Femur (tissue), 1 donor: ENCODE data around the gene RAP1GAP.
"Not testable (repeated sequence)": the region's sequence is repeated elsewhere in the genome, so short reads cannot be mapped to it uniquely, and the experiment has no call there.

Source experiments
- DNase-seq: peaks from one replicate; pipeline ENCODE4 v3.0.0-alpha.2; 2017

The RAP1GAP gene

GRCh38 chr1:21641967-21642739 lies 27.0 kb downstream of the RAP1GAP start:
- no peak for DNase-seq

GRCh38 chr1:21641537-21641936 lies 27.6 kb downstream of the RAP1GAP start:
- no peak for DNase-seq

GRCh38 chr1:21641076-21641475 lies 28.1 kb downstream of the RAP1GAP start:
- no peak for DNase-seq

GRCh38 chr1:21640653-21641052 lies 28.5 kb downstream of the RAP1GAP start:
- no peak for DNase-seq

GRCh38 chr1:21639594-21640041 lies 29.5 kb downstream of the RAP1GAP start:
- no peak for DNase-seq

- no peak for DNase-seq
These were observed 30.4 kb downstream of the RAP1GAP start for GRCh38 chr1:21638531-21639341.

- DNase-seq, result no peak
These were observed 31.6 kb downstream of the RAP1GAP start for GRCh38 chr1:21637514-21637913.

GRCh38 chr1:21636029-21636428 lies 33.1 kb downstream of the RAP1GAP start:
- no peak for DNase-seq

- no peak for DNase-seq
These were observed 34.2 kb downstream of the RAP1GAP start for GRCh38 chr1:21634806-21635535.

GRCh38 chr1:21633992-21634805 lies 35.0 kb downstream of the RAP1GAP start:
- DNase-seq, result no peak

- DNase-seq, result no peak
These were observed 35.9 kb downstream of the RAP1GAP start for GRCh38 chr1:21633141-21633755.

GRCh38 chr1:21631944-21632887 lies 36.9 kb downstream of the RAP1GAP start:
- no peak for DNase-seq

- DNase-seq, result not testable (repeated sequence)
These were observed 37.6 kb downstream of the RAP1GAP start for GRCh38 chr1:21631590-21631943.

GRCh38 chr1:21630571-21631343 lies 38.4 kb downstream of the RAP1GAP start:
- no peak for DNase-seq

GRCh38 chr1:21629971-21630370 lies 39.2 kb downstream of the RAP1GAP start:
- DNase-seq, result no peak

GRCh38 chr1:21628798-21629393 lies 40.3 kb downstream of the RAP1GAP start:
- no peak for DNase-seq

GRCh38 chr1:21626921-21627339 lies 42.2 kb downstream of the RAP1GAP start:
- DNase-seq, result no peak

- DNase-seq, result no peak
These were observed 43.6 kb downstream of the RAP1GAP start for GRCh38 chr1:21625390-21626190.
